B cell (primary cell): Measurements from ENCODE around the gene SMG1. TPM values are rescaled to one million over a fixed set of nuclear protein-coding genes. Genes with fewer than 3 reads are reported as not detected.

Experiments
- ATAC-seq: fragments of 200-7000 bp; cut with Tn5 transposase; one replicate; pipeline ENCODE4 v1.10.0; 2021; ENCODE audit warnings: low read depth, mild to moderate bottlenecking, moderate number of reproducible peaks, moderate library complexity
- CTCF ChIA-PET: fragments of 350-600 bp; sonication (Branson Sonifier 250); formaldehyde crosslinking; loops from one replicate; lab custom pipeline; 2021; ENCODE audit warnings: antibody characterized with exemption, inconsistent platforms; lab: Charles Lee
- POLR2A ChIA-PET: fragments of 350-600 bp; sonication (Branson Sonifier 250); formaldehyde crosslinking; loops from one replicate; lab custom pipeline; 2021; ENCODE audit warnings: antibody characterized with exemption; lab: Charles Lee
- DNase-seq: peaks from one replicate; pipeline ENCODE4 v3.0.0; 2013
- H2AFZ ChIP-seq: 2 replicates; pipeline ENCODE4 v1.6.1; 2012; ENCODE audit warnings: mild to moderate bottlenecking, low read depth, low read length; ENCODE audit not compliant: insufficient read depth, poor library complexity, severe bottlenecking
- H3K27ac ChIP-seq, 2 donors: 1 replicate in 1 of 2; 2 replicates in 1 of 2; pipeline ENCODE4 v1.5.1; 2012 to 2013; ENCODE audit warnings: low read length in 2 of 2, mild to moderate bottlenecking in 2 of 2, moderate library complexity in 1 of 2
- H3K27me3 ChIP-seq, 4 experiments: fragments of 200-600 bp in 1 of 4; sonication (generic) in 1 of 4; replicated peaks in 1 of 4; 1 replicate in 2 of 4; 2 replicates in 2 of 4; pipeline versions ENCODE4 v1.6.1 to v1.7.0; 2013 to 2016; ENCODE audit warnings: low read length in 3 of 4, mild to moderate bottlenecking in 2 of 4, mixed read lengths in 1 of 4, moderate library complexity in 1 of 4; ENCODE audit not compliant: insufficient read depth in 4 of 4, control insufficient read depth in 3 of 4; ENCODE audit errors: control extremely low read depth in 1 of 4
- H3K36me3 ChIP-seq, 2 experiments: replicated peaks in 1 of 2; 1 replicate in 1 of 2; 2 replicates in 1 of 2; pipeline versions ENCODE4 v1.6.1 to v1.7.1; 2013; ENCODE audit warnings: low read length in 1 of 2; ENCODE audit not compliant: insufficient read depth in 2 of 2, control insufficient read depth in 1 of 2; ENCODE audit errors: control extremely low read depth in 1 of 2, extremely low read depth in 1 of 2
- H3K4me1 ChIP-seq, 2 donors: fragments of 200-600 bp in 1 of 2; sonication (generic) in 1 of 2; 1 replicate in 1 of 2; 2 replicates in 1 of 2; pipeline versions ENCODE4 v1.5.1 to v1.6.1; 2013 to 2017; ENCODE audit warnings: low read length in 2 of 2; ENCODE audit not compliant: control insufficient read depth in 2 of 2, insufficient read depth in 2 of 2
- H3K4me2 ChIP-seq: replicated peaks from 2 replicates; pipeline ENCODE3; 2012; ENCODE audit warnings: mild to moderate bottlenecking, low read depth, low read length; ENCODE audit not compliant: poor library complexity, severe bottlenecking
- H3K4me3 ChIP-seq, 5 experiments: fragments of 200-600 bp in 1 of 5; sonication (generic) in 1 of 5; 1 replicate in 3 of 5; 2 replicates in 2 of 5; pipeline versions ENCODE4 v1.5.1 to v1.7.0; 2011 to 2016; ENCODE audit warnings: low read length in 4 of 5, mild to moderate bottlenecking in 4 of 5, low read depth in 2 of 5, control low read depth in 1 of 5, moderate library complexity in 1 of 5; ENCODE audit not compliant: insufficient read depth in 1 of 5; ENCODE audit errors: control extremely low read depth in 1 of 5, extremely low read depth in 1 of 5
- H3K79me2 ChIP-seq: fragments of 200-600 bp; sonication (generic); one replicate; pipeline ENCODE4 v1.6.0; 2016; ENCODE audit warnings: low read length; ENCODE audit not compliant: control insufficient read depth, insufficient read depth
- H3K9ac ChIP-seq: fragments of 200-600 bp; sonication (generic); 2 replicates; pipeline ENCODE4 v1.6.1; 2017; ENCODE audit warnings: mild to moderate bottlenecking, low read length, moderate library complexity
- H3K9me3 ChIP-seq, 3 donors: one replicate each; pipeline versions ENCODE4 v1.6.1 to v1.7.1; 2013; ENCODE audit warnings: low read length in 2 of 3; ENCODE audit not compliant: control insufficient read depth in 2 of 3, insufficient read depth in 1 of 3; ENCODE audit errors: control extremely low read depth in 1 of 3
- H4K20me1 ChIP-seq: 2 replicates; pipeline ENCODE4 v1.6.0; 2012; ENCODE audit warnings: mild to moderate bottlenecking, low read length; ENCODE audit not compliant: insufficient read depth, control insufficient read depth, poor library complexity, severe bottlenecking
- H3K27ac Mint-ChIP-seq: one replicate; pipeline ENCODE4 v1.8.0; 2021; ENCODE audit warnings: mixed read lengths
- H3K27me3 Mint-ChIP-seq: one replicate; pipeline ENCODE4 v1.8.0; 2021; ENCODE audit warnings: mixed read lengths
- H3K4me1 Mint-ChIP-seq: one replicate; pipeline ENCODE4 v1.8.0; 2021; ENCODE audit warnings: mixed read lengths
- H3K4me3 Mint-ChIP-seq: one replicate; pipeline ENCODE4 v1.8.0; 2021; ENCODE audit warnings: mixed read lengths
- H3K9me3 Mint-ChIP-seq: one replicate; pipeline ENCODE4 v1.8.0; 2022; ENCODE audit warnings: mixed read lengths; ENCODE audit not compliant: insufficient read depth
- EZH2 ChIP-seq: IDR thresholded peaks from 2 replicates; pipeline ENCODE4 v1.6.1; 2012; ENCODE audit warnings: borderline replicate concordance, low read depth, mild to moderate bottlenecking, moderate library complexity, low read length; ENCODE audit not compliant: insufficient read depth, poor library complexity, severe bottlenecking
- WGBS: methylation state at CpG from one replicate; pipeline ENCODE4 v1.1.5; 2013; ENCODE audit warnings: missing lambda C conversion rate; ENCODE audit not compliant: insufficient coverage; 5-methylcytosine and 5-hydroxymethylcytosine counted together
- intact Hi-C: fragments of 100-400 bp; cut with micrococcal nuclease; formaldehyde crosslinking; loops from one replicate; pipeline ENCODE4 v1.10.0; 2022
- polyA plus RNA-seq: library from polyadenylated mRNA; depleted of rRNA; stranded (reverse); fragments of >200 nt; gene quantifications from 2 replicates; pipeline ENCODE4 v1.2.3, GENCODE V29; 2012
- total RNA-seq, 2 donors: library from RNA; stranded (reverse); fragments of 120-200 nt in 1 of 2; gene quantifications; 1 replicate in 1 of 2; 2 replicates in 1 of 2; pipeline versions ENCODE4 v1.2.3 to v1.2.4, GENCODE V29; 2013 to 2022
- TF ChIP-seq, protein P1 (sequence below): fragments of 200-600 bp; IDR thresholded peaks from one replicate; pipeline ENCODE4 v1.8.0; 2022; ENCODE audit warnings: antibody characterized with exemption, mild to moderate bottlenecking

The SMG1 gene
- total and polyA plus RNA-seq, 2 donors (not counting 1 experiment from before 2014, with no cell fraction given) = 23.2 to 256 TPM

DNA sequence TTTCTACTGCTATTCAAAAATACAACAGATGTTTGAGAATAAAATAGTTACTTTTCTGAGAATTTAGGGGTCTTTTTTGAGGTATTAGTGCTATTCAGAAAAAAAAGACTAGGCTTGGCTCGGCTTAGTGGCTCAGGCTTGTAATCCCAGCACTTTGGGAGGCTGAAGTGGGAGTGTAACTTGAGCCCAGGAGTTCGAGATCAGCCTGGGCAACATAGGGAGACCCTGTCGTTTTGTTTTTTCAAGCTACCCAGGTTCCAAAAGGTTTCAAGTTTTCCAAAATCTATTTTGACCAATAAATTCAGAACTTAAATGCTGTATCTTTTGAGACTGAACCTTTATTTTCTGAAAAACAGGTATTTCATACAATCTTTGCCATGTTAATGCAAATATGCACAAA, 121.7 kb downstream of the SMG1 start:
- no peak overlapping the region for H3K4me3 Mint-ChIP-seq
- no peak for DNase-seq
- H2AFZ ChIP-seq = no peak overlapping the region
- ATAC-seq = no peak
- peaks cover 30% of the 10 kb centered on the region for H3K4me1 Mint-ChIP-seq
- H3K4me2 ChIP-seq = no peak overlapping the region
- H3K9me3 Mint-ChIP-seq = no peaks in the 10 kb centered on the region
- 27% methylated on average over 1 of the region's 3 CpGs for WGBS
- H3K9me3 ChIP-seq = no peaks in the 10 kb centered on the region
- peaks cover 16% of the 10 kb centered on the region for H4K20me1 ChIP-seq
- H3K4me3 ChIP-seq = no peak overlapping the region
- H3K27ac ChIP-seq = peak overlapping the region; percentile 10 to 17
- CTCF ChIA-PET = interaction anchor here (0.7 to 1.5 kb wide), 2 partner anchors 15 to 1741 kb away, joined by 3 to 4 read pairs; partner anchors contain the start of gene RPS15A
- no peaks in the 10 kb centered on the region for H3K27me3 Mint-ChIP-seq
- H3K27me3 ChIP-seq = no peaks in the 10 kb centered on the region
- intact Hi-C loops = loop anchor here (5.0 kb wide), 1 partner anchor 913 kb away; the partner anchor contains the start of genes IQCK and KNOP1
- POLR2A ChIA-PET = interaction anchor here (1.1 kb wide), 1 partner anchor 14 kb away, joined by 5 read pairs; the partner anchor contains the start of gene RPS15A
- peaks cover 17% of the 10 kb centered on the region for H3K79me2 ChIP-seq
- no peak overlapping the region for H3K9ac ChIP-seq
- H3K36me3 ChIP-seq = peaks cover 4 to 15% of the 10 kb centered on the region in 2 experiments
- H3K27ac Mint-ChIP-seq = no peak overlapping the region
- peaks cover 15 to 18% of the 10 kb centered on the region in 2 donors for H3K4me1 ChIP-seq
- no peak for TF ChIP-seq EZH2
- TF ChIP-seq, protein P1, sequence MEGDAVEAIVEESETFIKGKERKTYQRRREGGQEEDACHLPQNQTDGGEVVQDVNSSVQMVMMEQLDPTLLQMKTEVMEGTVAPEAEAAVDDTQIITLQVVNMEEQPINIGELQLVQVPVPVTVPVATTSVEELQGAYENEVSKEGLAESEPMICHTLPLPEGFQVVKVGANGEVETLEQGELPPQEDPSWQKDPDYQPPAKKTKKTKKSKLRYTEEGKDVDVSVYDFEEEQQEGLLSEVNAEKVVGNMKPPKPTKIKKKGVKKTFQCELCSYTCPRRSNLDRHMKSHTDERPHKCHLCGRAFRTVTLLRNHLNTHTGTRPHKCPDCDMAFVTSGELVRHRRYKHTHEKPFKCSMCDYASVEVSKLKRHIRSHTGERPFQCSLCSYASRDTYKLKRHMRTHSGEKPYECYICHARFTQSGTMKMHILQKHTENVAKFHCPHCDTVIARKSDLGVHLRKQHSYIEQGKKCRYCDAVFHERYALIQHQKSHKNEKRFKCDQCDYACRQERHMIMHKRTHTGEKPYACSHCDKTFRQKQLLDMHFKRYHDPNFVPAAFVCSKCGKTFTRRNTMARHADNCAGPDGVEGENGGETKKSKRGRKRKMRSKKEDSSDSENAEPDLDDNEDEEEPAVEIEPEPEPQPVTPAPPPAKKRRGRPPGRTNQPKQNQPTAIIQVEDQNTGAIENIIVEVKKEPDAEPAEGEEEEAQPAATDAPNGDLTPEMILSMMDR = no peak
